ENCODE results near the gene CSNK2B.
A peak's percentile ranks its signal among the peaks of the same experiment; 100 is the strongest.
"Not testable (repeated sequence)": the region's sequence is repeated elsewhere in the genome, so short reads cannot be mapped to it uniquely, and the experiment has no call there.

CSNK2B gene

GRCh38 chr6:31687860-31688693 is 22.2 kb downstream of the CSNK2B start:
- no peak for DNase-seq (ENCODE audit: low read depth in 3 of 3)

DNA sequence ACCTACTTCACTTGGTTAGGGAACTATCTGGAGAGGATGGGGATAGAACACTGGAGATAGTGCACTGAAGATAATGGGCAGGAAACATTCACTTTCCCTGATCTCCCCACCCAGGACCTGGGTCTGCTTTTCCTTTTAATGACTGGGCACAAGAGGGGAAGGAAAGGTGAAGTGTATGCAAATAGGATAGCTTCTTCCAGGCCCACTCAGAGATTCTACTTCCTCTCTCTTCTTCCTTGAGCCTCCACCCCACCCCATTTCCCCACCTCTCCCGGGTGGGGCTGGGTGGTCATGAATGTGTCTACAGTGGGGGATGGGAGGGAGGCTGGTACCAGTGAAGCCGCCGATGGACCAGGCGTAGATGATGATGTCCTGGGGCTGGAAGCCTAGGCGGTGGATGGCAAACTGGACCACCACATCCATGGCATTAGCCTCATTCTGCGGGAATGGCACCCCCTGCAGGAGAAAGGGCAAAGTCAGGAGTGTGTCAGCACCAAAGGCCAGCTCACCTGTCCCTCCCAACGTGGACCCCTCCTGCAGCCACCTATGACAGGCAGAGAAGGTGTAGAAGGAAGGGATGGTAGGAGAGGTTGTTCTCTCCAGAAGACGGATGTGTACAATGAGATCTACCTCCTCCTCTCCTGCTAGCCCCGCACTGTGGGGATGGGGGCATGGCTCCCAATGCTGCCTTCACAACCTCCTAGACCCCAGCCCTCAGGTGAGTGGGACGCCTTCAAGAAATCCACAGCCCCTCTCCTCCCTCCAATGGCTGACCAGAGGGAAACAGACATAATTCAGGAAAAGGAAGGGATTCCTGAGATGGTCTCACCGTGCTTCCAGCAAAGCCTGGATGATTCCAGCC is 23.6 kb downstream of the CSNK2B start:
- DNase-seq (ENCODE audit: low read depth in 3 of 3): no peak

DNA sequence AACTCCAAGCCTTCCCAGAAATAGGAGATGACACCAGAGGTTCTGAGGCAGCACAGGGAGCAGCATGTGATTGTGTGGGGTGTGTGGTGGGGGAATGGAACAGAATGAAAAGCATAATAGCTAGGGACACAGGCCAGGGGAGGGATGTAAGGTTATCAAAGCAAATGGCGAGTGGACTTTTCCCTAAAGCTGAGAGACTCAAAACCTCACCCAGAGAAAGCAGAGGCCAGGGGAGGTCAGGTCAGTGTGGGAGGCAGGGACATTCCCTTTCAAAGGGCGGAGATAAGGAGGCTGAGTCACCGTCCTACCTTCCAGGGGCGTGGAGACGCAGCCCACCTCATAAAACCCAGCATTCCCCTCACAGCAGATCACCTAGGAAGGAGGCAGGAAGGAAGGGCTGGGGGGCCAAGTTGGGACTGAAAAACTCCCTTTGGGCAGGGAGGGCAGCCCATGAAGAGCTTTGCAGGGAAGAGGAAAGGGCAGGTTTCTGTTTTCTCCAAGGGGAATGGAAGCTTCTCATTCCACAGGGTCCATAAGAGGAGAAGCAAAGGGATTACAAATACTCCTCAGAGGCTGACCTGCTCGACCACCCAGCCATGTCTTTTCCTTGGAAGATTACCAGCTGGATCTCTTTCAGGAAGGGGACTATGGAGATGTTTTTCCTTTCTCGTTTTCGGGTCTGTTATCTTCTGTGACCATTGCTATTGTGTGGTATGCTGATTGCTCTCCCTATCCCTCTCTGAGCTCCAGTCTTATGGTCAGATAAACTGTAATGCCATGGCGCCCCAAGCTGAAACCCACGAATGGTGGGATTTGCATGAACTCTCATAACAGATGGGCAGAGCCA is 24.6 kb downstream of the CSNK2B start:
- DNase-seq (ENCODE audit: low read depth in 3 of 3): no peak

DNA sequence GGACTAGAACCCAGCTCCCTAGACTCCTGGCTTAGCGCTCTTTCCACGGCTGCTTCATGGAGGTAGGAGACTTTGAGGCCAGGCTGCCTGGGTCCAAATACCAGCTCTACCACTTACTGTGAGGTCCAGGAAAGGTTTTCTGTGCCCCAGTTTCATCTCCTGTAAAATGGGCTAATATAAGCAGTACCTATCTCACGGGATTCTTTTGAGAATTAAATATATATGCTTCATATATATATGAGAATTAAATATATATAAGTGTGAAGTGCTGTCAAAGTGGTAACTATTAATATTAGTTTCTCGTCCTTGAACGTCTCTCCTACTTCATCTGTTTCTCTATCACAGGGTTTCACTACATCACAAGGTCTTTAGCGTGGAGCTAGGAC is 25.2 kb downstream of the CSNK2B start:
- DNase-seq (ENCODE audit: low read depth in 3 of 3): no peak

- no peak for DNase-seq (ENCODE audit: low read depth in 3 of 3)
These were observed 25.8 kb downstream of the CSNK2B start for GRCh38 chr6:31691564-31692108.

DNA sequence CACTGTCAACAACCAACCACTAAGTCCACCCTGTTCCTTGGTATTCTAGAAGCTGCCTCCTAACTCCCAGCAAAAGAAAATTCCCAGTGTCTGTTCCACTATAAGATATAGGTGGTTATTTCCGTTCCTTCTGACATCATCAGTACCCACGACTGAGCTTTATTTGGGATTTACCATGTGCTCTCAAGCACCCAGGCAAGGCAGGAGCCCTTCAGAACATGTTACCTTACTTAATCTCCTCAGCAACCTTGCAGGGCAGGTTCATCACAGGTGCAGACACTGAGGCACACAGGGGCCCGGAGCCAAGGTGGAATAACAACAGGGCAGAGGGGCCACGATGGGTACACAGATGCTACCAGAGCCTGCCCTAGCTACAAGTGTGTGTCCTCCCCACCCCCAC is 26.5 kb downstream of the CSNK2B start:
- DNase-seq (ENCODE audit: low read depth in 3 of 3): no peak

GRCh38 chr6:31692886-31693285 is 27.0 kb downstream of the CSNK2B start:
- no peak for DNase-seq (ENCODE audit: low read depth in 3 of 3)

DNA sequence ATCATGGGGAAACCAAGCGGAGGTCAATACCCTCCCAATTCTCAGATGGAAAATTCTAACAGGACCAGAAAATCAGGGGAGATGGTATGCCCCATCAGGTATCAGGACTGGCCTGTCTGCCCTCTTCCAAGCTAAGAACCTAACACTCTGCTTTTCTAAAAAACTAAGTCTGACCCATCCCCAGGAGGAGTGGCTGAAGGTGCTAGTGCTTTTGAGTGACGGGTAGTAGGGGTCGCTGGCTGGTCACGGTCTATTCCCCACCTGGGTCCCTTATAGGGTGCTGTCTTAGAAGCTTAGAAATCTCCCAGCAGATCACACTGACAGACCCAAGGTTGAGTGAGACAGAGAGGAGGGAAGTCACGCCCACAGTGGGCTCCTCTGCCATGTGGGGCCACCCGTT is 27.7 kb downstream of the CSNK2B start:
- no peak for DNase-seq (ENCODE audit: low read depth in 3 of 3)

GRCh38 chr6:31697555-31697954 is 31.7 kb downstream of the CSNK2B start:
- no peak for DNase-seq (ENCODE audit: low read depth in 3 of 3)

DNA sequence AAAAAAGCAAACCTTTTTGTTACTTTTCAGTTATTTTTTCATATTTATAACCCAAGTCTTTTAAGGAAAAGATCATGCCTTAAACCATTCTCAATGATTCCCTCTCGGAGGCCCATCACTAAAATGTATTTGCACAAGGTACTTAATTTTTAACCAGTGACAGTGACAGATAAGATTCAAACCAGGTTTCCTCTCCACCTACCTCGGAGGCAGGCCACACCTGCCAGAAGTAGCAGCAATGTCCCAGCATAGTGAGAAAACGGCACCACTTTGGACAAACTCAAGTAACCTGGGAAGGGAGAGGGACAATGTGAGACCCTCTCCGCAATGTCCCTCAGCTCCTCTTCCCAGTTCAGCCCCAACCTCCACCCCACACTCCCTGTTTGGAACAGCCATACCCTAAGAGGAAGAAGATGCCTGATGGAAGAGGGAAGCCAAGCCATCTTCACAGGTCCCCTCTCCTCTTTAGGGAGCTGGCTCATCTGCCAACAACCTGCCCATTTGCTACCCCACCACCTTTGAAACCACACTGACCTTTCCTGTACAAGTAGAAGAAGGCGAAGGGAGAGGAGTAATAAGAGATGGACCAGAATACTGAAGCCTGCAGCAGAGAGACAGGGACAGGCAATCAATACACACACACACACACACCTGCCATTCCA is 35.0 kb downstream of the CSNK2B start:
- no peak for DNase-seq (ENCODE audit: low read depth in 3 of 3)

DNA sequence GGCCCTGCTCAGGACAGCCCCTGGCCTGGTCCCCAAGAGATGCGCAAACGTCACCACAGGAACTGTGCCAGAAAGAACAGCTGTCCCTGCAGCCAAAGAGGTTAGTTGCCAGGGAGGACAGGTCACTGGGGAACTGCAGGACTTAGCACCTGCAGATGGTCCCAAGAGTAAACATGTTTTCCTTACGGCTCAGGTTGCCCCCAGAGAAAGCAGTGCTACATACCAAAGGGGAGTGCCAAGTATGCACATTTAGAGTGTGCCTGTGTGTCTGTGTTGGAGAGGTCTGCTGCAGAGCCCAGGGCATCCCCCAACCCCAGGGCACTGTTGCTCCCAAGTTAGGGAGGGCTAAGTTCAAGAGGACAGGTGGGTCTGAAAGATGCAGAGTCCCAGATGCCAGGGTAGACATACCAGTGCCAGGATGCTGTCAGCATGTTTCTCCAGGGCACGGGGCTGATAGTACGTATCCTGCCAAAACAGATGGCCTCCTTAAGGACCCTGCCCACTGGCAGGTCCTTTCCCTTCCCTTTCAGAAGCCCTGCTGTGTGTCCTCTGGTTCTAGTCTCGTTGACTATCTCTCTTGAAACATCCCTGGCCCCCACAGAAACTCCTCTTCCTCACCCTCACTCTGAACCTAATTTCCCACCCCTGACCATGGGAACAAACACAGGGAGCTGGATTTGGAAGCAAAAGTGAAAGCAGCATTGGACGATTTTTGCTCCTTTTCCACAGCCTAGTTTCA is 36.0 kb downstream of the CSNK2B start:
- DNase-seq (ENCODE audit: low read depth in 3 of 3): no peak

- DNase-seq (ENCODE audit: low read depth in 3 of 3): peak in 1 of 3 donors; percentile 38
These were observed 36.5 kb downstream of the CSNK2B start for GRCh38 chr6:31702405-31702818.

- peak; percentile 94 to 98 (median 96) for DNase-seq (ENCODE audit: low read depth in 3 of 3)
These were observed 37.2 kb downstream of the CSNK2B start, which contains the start of gene ABHD16A for GRCh38 chr6:31702819-31703716. Gene ABHD16A (minus strand): TSS chr6:31703324. CDS start chr6:31703281, 43 bp downstream.

- no peak for DNase-seq (ENCODE audit: low read depth in 3 of 3)
These were observed 40.1 kb downstream of the CSNK2B start for GRCh38 chr6:31705931-31706330.

DNA sequence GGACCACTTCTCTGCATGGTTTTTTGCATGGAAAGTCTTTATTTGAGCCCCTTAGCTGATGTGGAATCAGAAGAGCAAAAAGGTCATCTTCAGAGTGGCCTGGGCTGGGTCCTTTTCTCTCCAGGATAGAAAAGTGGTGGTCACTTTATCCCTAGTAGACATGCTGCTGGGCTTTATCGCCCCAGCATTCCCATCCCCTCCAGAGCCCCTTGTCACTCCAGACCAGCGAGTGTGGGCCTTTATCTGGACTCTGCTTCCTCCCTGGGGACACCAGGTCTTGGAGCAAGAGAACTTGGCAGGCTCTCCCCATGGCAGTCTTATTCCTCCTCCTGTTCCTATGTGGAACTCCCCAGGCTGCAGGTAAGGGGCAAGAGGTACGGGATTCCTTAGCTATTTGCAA is 40.7 kb downstream of the CSNK2B start, which contains the start of gene LY6G6F:
Gene LY6G6F (plus strand): TSS at position 268 of the 400 bp plus-strand sequence. CDS start 41 bp downstream, at position 309.
- no peak for DNase-seq (ENCODE audit: low read depth in 3 of 3)

- no peak for DNase-seq (ENCODE audit: low read depth in 3 of 3)
These were observed 41.8 kb downstream of the CSNK2B start for GRCh38 chr6:31707701-31708100.

GRCh38 chr6:31708224-31708623 is 42.3 kb downstream of the CSNK2B start:
- no peak for DNase-seq (ENCODE audit: low read depth in 3 of 3)

DNA sequence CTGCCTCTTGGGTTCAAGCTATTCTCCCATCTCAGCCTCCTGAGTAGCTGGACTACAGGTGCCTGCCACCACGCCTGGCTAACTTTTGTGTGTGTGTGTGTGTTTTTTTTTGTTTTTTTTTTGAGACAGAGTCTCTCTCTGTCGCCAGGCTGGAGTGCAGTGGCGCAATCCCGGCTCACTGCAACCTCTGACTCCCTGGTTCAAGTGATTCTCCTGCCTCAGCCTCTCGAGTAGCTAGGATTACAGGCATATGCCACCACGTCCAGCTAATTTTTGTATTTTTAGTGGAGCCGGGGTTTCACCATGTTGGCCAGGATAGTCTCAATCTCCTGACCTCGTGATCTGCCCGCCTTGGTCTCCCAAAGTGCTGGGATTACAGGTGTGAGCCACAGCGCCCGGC is 43.3 kb downstream of the CSNK2B start:
- not testable (repeated sequence) for DNase-seq (ENCODE audit: low read depth in 3 of 3)
